ENCODE measurements around the gene CCDC73.
"Not testable (repeated sequence)": the region's sequence is repeated elsewhere in the genome, so short reads cannot be mapped to it uniquely, and the experiment has no call there.

CCDC73 gene

GRCh38 chr11:32794439-32794838 is at the start of gene CCDC73:
CCDC73 (minus strand) TSS chr11:32794662; CDS start chr11:32760243, 34,419 bp downstream.
- no peak for DNase-seq

GRCh38 chr11:32843544-32843943 is 49.1 kb upstream of the CCDC73 start:
- no peak for DNase-seq

GRCh38 chr11:32840587-32840986 is 46.1 kb upstream of the CCDC73 start:
- DNase-seq: no peak

- DNase-seq: no peak
Observed at GRCh38 chr11:32839308-32839707, 44.8 kb upstream of the CCDC73 start.

- DNase-seq: no peak
Observed at GRCh38 chr11:32838505-32839274, 44.2 kb upstream of the CCDC73 start.

- DNase-seq: no peak
Observed at GRCh38 chr11:32836946-32837345, 42.5 kb upstream of the CCDC73 start.

- no peak for DNase-seq
Observed at GRCh38 chr11:32833921-32834320, 39.5 kb upstream of the CCDC73 start.

- DNase-seq: no peak
Observed at GRCh38 chr11:32831221-32831620, 36.8 kb upstream of the CCDC73 start.

GRCh38 chr11:32830796-32831195 is 36.3 kb upstream of the CCDC73 start:
- no peak for DNase-seq

GRCh38 chr11:32830413-32830738 is 35.9 kb upstream of the CCDC73 start:
- DNase-seq: peak; percentile 33

GRCh38 chr11:32829680-32830412 is 35.4 kb upstream of the CCDC73 start, which contains the start of gene PRRG4:
PRRG4 (plus strand) TSS chr11:32829927; CDS start chr11:32830530, 603 bp downstream.
- peak; percentile 64 for DNase-seq

- no peak for DNase-seq
Observed at GRCh38 chr11:32829157-32829679, 34.8 kb upstream of the CCDC73 start.

- DNase-seq: no peak
Observed at GRCh38 chr11:32827276-32827675, 32.8 kb upstream of the CCDC73 start.

- DNase-seq: no peak
Observed at GRCh38 chr11:32826113-32826512, 31.7 kb upstream of the CCDC73 start.

GRCh38 chr11:32823617-32824016 is 29.2 kb upstream of the CCDC73 start:
- not testable (repeated sequence) for DNase-seq

GRCh38 chr11:32821917-32822560 is 27.6 kb upstream of the CCDC73 start:
- no peak for DNase-seq

- DNase-seq: no peak
Observed at GRCh38 chr11:32821517-32821916, 27.1 kb upstream of the CCDC73 start.

GRCh38 chr11:32820497-32820896 is 26.0 kb upstream of the CCDC73 start:
- no peak for DNase-seq

- no peak for DNase-seq
Observed at GRCh38 chr11:32819187-32819586, 24.7 kb upstream of the CCDC73 start.

GRCh38 chr11:32817852-32818183 is 23.4 kb upstream of the CCDC73 start:
- DNase-seq: no peak

GRCh38 chr11:32817181-32817851 is 22.9 kb upstream of the CCDC73 start:
- DNase-seq: no peak

GRCh38 chr11:32809313-32809712 is 14.9 kb upstream of the CCDC73 start:
- DNase-seq: peak; percentile 85

- no peak for DNase-seq
Observed at GRCh38 chr11:32796425-32796824, 2.0 kb upstream of the CCDC73 start.

Data from eye (tissue), 1 donor.